Endothelial cell of umbilical vein (primary cell): Measurements from ENCODE around the gene NUTF2.

Source experiments
- FOS ChIP-seq: IDR thresholded peaks from 2 replicates; pipeline ENCODE4 v1.6.1; 2011; ENCODE audit warnings: mild to moderate bottlenecking, low read length, moderate library complexity, borderline replicate concordance; ENCODE audit not compliant: insufficient read depth
- JUN ChIP-seq: IDR thresholded peaks from 2 replicates; pipeline ENCODE4 v1.6.1; 2011; ENCODE audit warnings: borderline replicate concordance, low read depth; ENCODE audit not compliant: insufficient read length, insufficient read depth
- MYC ChIP-seq: IDR thresholded peaks from one replicate; pipeline ENCODE4 v1.6.1; 2011; ENCODE audit warnings: mild to moderate bottlenecking, low read depth, low read length
- POLR2A ChIP-seq: IDR thresholded peaks from 2 replicates; pipeline ENCODE4 v1.6.1; 2012; ENCODE audit warnings: low read depth, mild to moderate bottlenecking, control low read depth, low read length
- POLR2AphosphoS5 ChIP-seq: IDR thresholded peaks from 2 replicates; pipeline ENCODE4 v1.6.1; 2012; ENCODE audit warnings: low read depth, mild to moderate bottlenecking, control low read depth, low read length, moderate library complexity; ENCODE audit not compliant: insufficient read depth
- TF ChIP-seq, protein P1 (sequence below), 2 donors: IDR thresholded peaks; 1 replicate in 1 of 2; 2 replicates in 1 of 2; pipeline ENCODE4 v1.5.1; 2011; ENCODE audit warnings: low read length in 2 of 2, mild to moderate bottlenecking in 2 of 2, moderate library complexity in 2 of 2, control low read depth in 1 of 2, inconsistent platforms in 1 of 2, low read depth in 1 of 2; ENCODE audit not compliant: insufficient read depth in 1 of 2; ENCODE audit errors: extremely low read depth in 1 of 2
- TF ChIP-seq, protein P2 (sequence below): IDR thresholded peaks from 2 replicates; pipeline ENCODE4 v1.6.1; 2011; ENCODE audit not compliant: insufficient read depth, insufficient read length

DNA sequence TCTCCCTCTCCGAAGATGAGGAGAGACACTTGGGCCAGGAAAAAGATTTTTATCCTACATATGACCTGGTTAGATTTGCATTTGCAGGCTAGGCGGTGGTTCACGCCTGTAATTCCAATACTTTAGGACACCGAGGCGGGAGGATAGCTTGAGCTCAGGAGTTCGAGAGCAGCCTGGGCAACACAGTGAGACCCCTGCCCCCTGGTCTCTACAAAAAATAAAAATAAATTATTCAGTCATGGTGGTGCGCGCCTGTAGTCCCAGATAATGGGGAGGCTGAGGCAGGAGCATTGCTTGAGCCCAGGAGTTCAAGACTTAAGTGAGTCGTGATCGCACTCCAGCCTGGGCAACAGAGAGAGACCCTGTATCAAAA is 12.5 kb upstream of the NUTF2 start:
- TF ChIP-seq, protein P1, sequence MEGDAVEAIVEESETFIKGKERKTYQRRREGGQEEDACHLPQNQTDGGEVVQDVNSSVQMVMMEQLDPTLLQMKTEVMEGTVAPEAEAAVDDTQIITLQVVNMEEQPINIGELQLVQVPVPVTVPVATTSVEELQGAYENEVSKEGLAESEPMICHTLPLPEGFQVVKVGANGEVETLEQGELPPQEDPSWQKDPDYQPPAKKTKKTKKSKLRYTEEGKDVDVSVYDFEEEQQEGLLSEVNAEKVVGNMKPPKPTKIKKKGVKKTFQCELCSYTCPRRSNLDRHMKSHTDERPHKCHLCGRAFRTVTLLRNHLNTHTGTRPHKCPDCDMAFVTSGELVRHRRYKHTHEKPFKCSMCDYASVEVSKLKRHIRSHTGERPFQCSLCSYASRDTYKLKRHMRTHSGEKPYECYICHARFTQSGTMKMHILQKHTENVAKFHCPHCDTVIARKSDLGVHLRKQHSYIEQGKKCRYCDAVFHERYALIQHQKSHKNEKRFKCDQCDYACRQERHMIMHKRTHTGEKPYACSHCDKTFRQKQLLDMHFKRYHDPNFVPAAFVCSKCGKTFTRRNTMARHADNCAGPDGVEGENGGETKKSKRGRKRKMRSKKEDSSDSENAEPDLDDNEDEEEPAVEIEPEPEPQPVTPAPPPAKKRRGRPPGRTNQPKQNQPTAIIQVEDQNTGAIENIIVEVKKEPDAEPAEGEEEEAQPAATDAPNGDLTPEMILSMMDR (IDR thresholded peaks at IDR 0.05; ENCODE audit: extremely low read depth in 1 of 2, insufficient read depth in 1 of 2, low read depth in 1 of 2, low read length in 2 of 2), result no peak
- TF ChIP-seq POLR2A (no peak), POLR2AphosphoS5 (no peak), FOS (no peak), MYC (no peak), JUN (no peak)
- TF ChIP-seq, protein P2, sequence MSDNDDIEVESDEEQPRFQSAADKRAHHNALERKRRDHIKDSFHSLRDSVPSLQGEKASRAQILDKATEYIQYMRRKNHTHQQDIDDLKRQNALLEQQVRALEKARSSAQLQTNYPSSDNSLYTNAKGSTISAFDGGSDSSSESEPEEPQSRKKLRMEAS, result no peak
